Memory B cell (primary cell): ENCODE data around the gene TSPAN17.

Experiments used
- ATAC-seq: fragments of 150-1000 bp; cut with Tn5 transposase; 2 replicates; pipeline ENCODE4 v1.10.0; 2021; ENCODE audit warnings: low read depth, mild to moderate bottlenecking, moderate library complexity
- DNase-seq, 2 donors: peaks; one replicate each; pipeline ENCODE4 v3.0.0; 2022; ENCODE audit warnings: low spot score in 2 of 2
- H3K27ac Mint-ChIP-seq: one replicate; pipeline ENCODE4 v1.8.0; 2022; ENCODE audit warnings: mild to moderate bottlenecking, moderate library complexity, mixed read lengths
- H3K27me3 Mint-ChIP-seq: one replicate; pipeline ENCODE4 v1.8.0; 2022; ENCODE audit warnings: mixed read lengths
- H3K36me3 Mint-ChIP-seq: one replicate; pipeline ENCODE4 v1.8.0; 2022; ENCODE audit warnings: mild to moderate bottlenecking, mixed read lengths
- H3K4me1 Mint-ChIP-seq: one replicate; pipeline ENCODE4 v1.8.0; 2022; ENCODE audit warnings: mixed read lengths
- H3K4me3 Mint-ChIP-seq: one replicate; pipeline ENCODE4 v1.8.0; 2022; ENCODE audit warnings: mild to moderate bottlenecking, moderate library complexity, mixed read lengths
- H3K9me3 Mint-ChIP-seq: one replicate; pipeline ENCODE4 v1.8.0; 2022; ENCODE audit warnings: mixed read lengths

The TSPAN17 gene

GRCh38 chr5:176654856-176655255 lies 7.6 kb downstream of the TSPAN17 start:
- Mint-ChIP-seq H3K27me3 (no peaks in the 10 kb centered on the region), H3K9me3 (no peaks in the 10 kb centered on the region), H3K4me3 (no peak overlapping the region), H3K4me1 (peaks cover 35% of the 10 kb centered on the region), H3K27ac (no peak overlapping the region), H3K36me3 (peaks cover 10% of the 10 kb centered on the region)
- no peak for DNase-seq
- no peak for ATAC-seq

GRCh38 chr5:176656467-176656990 lies 9.2 kb downstream of the TSPAN17 start:
- no peaks in the 10 kb centered on the region for H3K9me3 Mint-ChIP-seq
- H3K36me3 Mint-ChIP-seq = peaks cover 10% of the 10 kb centered on the region
- H3K27me3 Mint-ChIP-seq = peaks cover under 1% of the 10 kb centered on the region
- H3K27ac Mint-ChIP-seq = no peak overlapping the region
- ATAC-seq = no peak
- peaks cover 31% of the 10 kb centered on the region for H3K4me1 Mint-ChIP-seq
- no peak for DNase-seq
- no peak overlapping the region for H3K4me3 Mint-ChIP-seq

- peaks cover 25% of the 10 kb centered on the region for H3K4me1 Mint-ChIP-seq
- peak; percentile 61 for ATAC-seq
- peaks cover 2% of the 10 kb centered on the region for H3K27me3 Mint-ChIP-seq
These were observed 10.8 kb downstream of the TSPAN17 start for GRCh38 chr5:176658007-176658599.

GRCh38 chr5:176658817-176659511 lies 11.7 kb downstream of the TSPAN17 start:
- Mint-ChIP-seq H3K27ac (no peak overlapping the region), H3K36me3 (peaks cover 3% of the 10 kb centered on the region), H3K9me3 (no peaks in the 10 kb centered on the region), H3K27me3 (peaks cover 2% of the 10 kb centered on the region), H3K4me1 (peaks cover 17% of the 10 kb centered on the region), H3K4me3 (peak overlapping the region; percentile 78)
- ATAC-seq = peak; percentile 38
- DNase-seq = no peak

More at GRCh38 chr5:176658007-176658599, 10.8 kb downstream of the TSPAN17 start:
- Mint-ChIP-seq H3K9me3 (no peaks in the 10 kb centered on the region), H3K27ac (no peak overlapping the region), H3K4me3 (peak overlapping the region; percentile 21), H3K36me3 (peaks cover 10% of the 10 kb centered on the region)
- peak; percentile 40 to 65 for DNase-seq

GRCh38 chr5:176659512-176659839 lies 12.2 kb downstream of the TSPAN17 start:
- Mint-ChIP-seq H3K36me3 (peaks cover 3% of the 10 kb centered on the region), H3K4me1 (peaks cover 17% of the 10 kb centered on the region), H3K27me3 (peaks cover 5% of the 10 kb centered on the region), H3K9me3 (no peaks in the 10 kb centered on the region), H3K27ac (no peak overlapping the region), H3K4me3 (no peak overlapping the region)
- DNase-seq (no peak), ATAC-seq (no peak)

- peaks cover 17% of the 10 kb centered on the region for H3K4me1 Mint-ChIP-seq
- ATAC-seq (no peak), DNase-seq (no peak)
- H3K36me3 Mint-ChIP-seq = peaks cover 3% of the 10 kb centered on the region
- no peak overlapping the region for H3K27ac Mint-ChIP-seq
- peaks cover 6% of the 10 kb centered on the region for H3K27me3 Mint-ChIP-seq
- H3K4me3 Mint-ChIP-seq = no peak overlapping the region
- H3K9me3 Mint-ChIP-seq = no peaks in the 10 kb centered on the region
These were observed 12.7 kb downstream of the TSPAN17 start for GRCh38 chr5:176659860-176660461.

- peak; percentile 58 for ATAC-seq
- no peaks in the 10 kb centered on the region for H3K9me3 Mint-ChIP-seq
- peaks cover 17% of the 10 kb centered on the region for H3K4me1 Mint-ChIP-seq
- H3K27ac Mint-ChIP-seq = no peak overlapping the region
- peaks cover 8% of the 10 kb centered on the region for H3K27me3 Mint-ChIP-seq
- H3K36me3 Mint-ChIP-seq = peaks cover 3% of the 10 kb centered on the region
- DNase-seq = no peak
- H3K4me3 Mint-ChIP-seq = no peak overlapping the region
These were observed 13.2 kb downstream of the TSPAN17 start for GRCh38 chr5:176660530-176660859.

- Mint-ChIP-seq H3K9me3 (no peaks in the 10 kb centered on the region), H3K4me1 (peaks cover 17% of the 10 kb centered on the region), H3K4me3 (no peak overlapping the region), H3K36me3 (peaks cover 3% of the 10 kb centered on the region), H3K27me3 (peaks cover 10% of the 10 kb centered on the region), H3K27ac (no peak overlapping the region)
- DNase-seq (peak; percentile 81 to 84), ATAC-seq (peak; percentile 82)
These were observed 13.8 kb downstream of the TSPAN17 start for GRCh38 chr5:176660860-176661641.

- ATAC-seq = no peak
- Mint-ChIP-seq H3K27me3 (peaks cover 13% of the 10 kb centered on the region), H3K27ac (no peak overlapping the region), H3K4me1 (peaks cover 17% of the 10 kb centered on the region), H3K4me3 (no peak overlapping the region), H3K36me3 (no peaks in the 10 kb centered on the region), H3K9me3 (no peaks in the 10 kb centered on the region)
- no peak for DNase-seq
These were observed 14.4 kb downstream of the TSPAN17 start for GRCh38 chr5:176661676-176662075.

GRCh38 chr5:176662371-176663333 lies 15.4 kb downstream of the TSPAN17 start:
- peaks cover 14% of the 10 kb centered on the region for H3K27me3 Mint-ChIP-seq
- H3K4me1 Mint-ChIP-seq = peaks cover 17% of the 10 kb centered on the region
- DNase-seq (no peak), ATAC-seq (no peak)
- H3K4me3 Mint-ChIP-seq = no peak overlapping the region
- H3K27ac Mint-ChIP-seq = no peak overlapping the region
- no peaks in the 10 kb centered on the region for H3K9me3 Mint-ChIP-seq
- H3K36me3 Mint-ChIP-seq = no peaks in the 10 kb centered on the region

GRCh38 chr5:176663566-176663965 lies 16.3 kb downstream of the TSPAN17 start:
- DNase-seq (no peak), ATAC-seq (no peak)
- H3K36me3 Mint-ChIP-seq = no peaks in the 10 kb centered on the region
- peaks cover 15% of the 10 kb centered on the region for H3K27me3 Mint-ChIP-seq
- H3K27ac Mint-ChIP-seq = no peak overlapping the region
- H3K4me1 Mint-ChIP-seq = peaks cover 17% of the 10 kb centered on the region
- no peak overlapping the region for H3K4me3 Mint-ChIP-seq
- no peaks in the 10 kb centered on the region for H3K9me3 Mint-ChIP-seq

GRCh38 chr5:176664479-176664878 lies 17.2 kb downstream of the TSPAN17 start:
- H3K4me1 Mint-ChIP-seq = peaks cover 10% of the 10 kb centered on the region
- no peak for ATAC-seq
- H3K27me3 Mint-ChIP-seq = peaks cover 19% of the 10 kb centered on the region

GRCh38 chr5:176664886-176665285 lies 17.6 kb downstream of the TSPAN17 start:
- Mint-ChIP-seq H3K4me3 (no peak overlapping the region), H3K27ac (no peak overlapping the region), H3K4me1 (peaks cover 6% of the 10 kb centered on the region), H3K36me3 (no peaks in the 10 kb centered on the region), H3K27me3 (peaks cover 19% of the 10 kb centered on the region), H3K9me3 (no peaks in the 10 kb centered on the region)
- DNase-seq = no peak
- ATAC-seq = no peak

More at GRCh38 chr5:176664479-176664878, 17.2 kb downstream of the TSPAN17 start:
- no peak for DNase-seq
- no peaks in the 10 kb centered on the region for H3K36me3 Mint-ChIP-seq
- no peak overlapping the region for H3K4me3 Mint-ChIP-seq
- H3K27ac Mint-ChIP-seq = no peak overlapping the region
- H3K9me3 Mint-ChIP-seq = no peaks in the 10 kb centered on the region
